ENCODE results near the gene CBX6.

DNA sequence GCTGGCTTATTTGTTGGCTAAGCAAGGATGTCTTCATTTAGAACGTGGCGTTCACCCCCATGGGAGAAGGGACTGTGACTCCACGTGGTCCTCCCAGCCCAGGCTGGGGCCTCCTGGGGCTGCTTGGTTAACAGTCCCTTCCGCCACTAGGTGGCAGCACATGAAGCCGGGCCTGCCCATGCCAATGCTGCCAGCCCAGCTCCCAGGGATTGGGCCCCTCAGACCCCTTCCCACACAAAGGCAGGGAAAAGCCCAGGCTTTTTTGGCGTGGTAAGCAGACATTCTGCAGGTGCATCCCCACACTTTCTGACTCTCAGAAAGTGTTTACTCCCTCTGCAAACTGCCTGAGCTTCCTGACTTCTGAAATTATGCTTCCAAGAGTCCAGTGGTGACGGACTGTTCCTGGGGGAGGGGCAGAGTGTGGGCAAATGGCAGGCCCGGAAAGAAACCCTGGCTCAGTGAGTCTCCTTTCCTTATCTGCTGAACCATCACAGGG is 3.1 kb downstream of the CBX6 start:
- TF ChIP-seq EZH2 (IDR thresholded peaks at IDR 0.05; ENCODE audit: insufficient read depth, poor library complexity, severe bottlenecking): no peak
- no peak for TF ChIP-seq EZH2phosphoT487 (IDR thresholded peaks at IDR 0.05; ENCODE audit: insufficient read depth, low read depth)
